GM12878 (cell line): ENCODE data around the gene SLC25A26. TPM values are rescaled to one million over a fixed set of nuclear protein-coding genes. Genes with fewer than 3 reads are reported as not detected.

ENCODE experiments used
- ATAC-seq: fragments of 200-7000 bp; cut with Tn5 transposase; 3 replicates; pipeline ENCODE4 v1.9.1; 2020; ENCODE audit warnings: mild to moderate bottlenecking, moderate library complexity
- BruUV-seq: library from RNA; stranded (reverse); fragments of 400-500 nt; replicated peaks from 2 replicates; lab custom pipeline; 2021; lab: Mats Ljungman, UMichigan
- CTCF ChIA-PET: fragments of 300-600 bp; sonication (Branson Sonifier 250); formaldehyde crosslinking; extraction: SDS; loops from one replicate; lab custom pipeline; 2021; ENCODE audit warnings: inconsistent platforms; lab: Yijun Ruan, JAX
- POLR2A ChIA-PET: fragments of 350-600 bp; formaldehyde crosslinking; extraction: SDS; loops from one replicate; lab custom pipeline; 2021; ENCODE audit warnings: inconsistent platforms; lab: Charles Lee
- RAD21 ChIA-PET: fragments of 300-600 bp; sonication (Branson Sonifier 250); formaldehyde crosslinking; loops from one replicate; lab custom pipeline; 2023; ENCODE audit warnings: antibody characterized with exemption; ENCODE audit not compliant: unreplicated experiment; lab: Charles Lee
- SMC1A ChIA-PET: fragments of 300-600 bp; sonication (Branson Sonifier 250); formaldehyde crosslinking; loops from one replicate; lab custom pipeline; 2023; ENCODE audit not compliant: unreplicated experiment, uncharacterized antibody; lab: Charles Lee
- DNase-seq: peaks from one replicate; pipeline ENCODE4 v3.0.0-alpha.2; 2011; ENCODE audit warnings: low read depth, low spot score
- FAIRE-seq: peaks from 3 replicates; lab custom pipeline; 2011; peaks lifted over from hg19 to GRCh38; lab: Jason Lieb, UNC
- H2AFZ ChIP-seq: 2 replicates; pipeline ENCODE4 v1.6.0; 2011; ENCODE audit warnings: low read depth, low read length, control low read depth; ENCODE audit not compliant: control insufficient read depth
- H3K27ac ChIP-seq: 2 replicates; pipeline ENCODE4 v1.5.1; 2011; ENCODE audit warnings: control low read depth; ENCODE audit not compliant: control insufficient read depth, insufficient read depth
- H3K27me3 ChIP-seq, 2 experiments: replicated peaks in 1 of 2; 2 replicates each; pipeline versions ENCODE4 v1.6.0 to v1.6.1; 2011; ENCODE audit warnings: low read length in 1 of 2; ENCODE audit not compliant: control insufficient read depth in 2 of 2, insufficient read depth in 2 of 2
- H3K36me3 ChIP-seq, 2 experiments: 2 replicates each; pipeline ENCODE4 v1.5.1; 2011; ENCODE audit warnings: low read length in 1 of 2; ENCODE audit not compliant: control insufficient read depth in 2 of 2, insufficient read depth in 2 of 2
- H3K4me1 ChIP-seq: 2 replicates; pipeline ENCODE4 v1.6.1; 2011; ENCODE audit warnings: mild to moderate bottlenecking, low read length, moderate library complexity, mixed read lengths; ENCODE audit not compliant: control insufficient read depth, insufficient read depth
- H3K4me2 ChIP-seq: 2 replicates; pipeline ENCODE4 v1.6.0; 2011; ENCODE audit warnings: control low read depth; ENCODE audit not compliant: control insufficient read depth, insufficient read depth
- H3K4me3 ChIP-seq: fragments of 200-600 bp; sonication (generic); 2 replicates; pipeline ENCODE4 v1.5.1; 2016
- H3K79me2 ChIP-seq: 2 replicates; pipeline ENCODE4 v1.6.0; 2011; ENCODE audit warnings: low read length; ENCODE audit not compliant: control insufficient read depth, insufficient read depth
- H3K9ac ChIP-seq: 2 replicates; pipeline ENCODE4 v1.8.0; 2011; ENCODE audit warnings: low read length, control low read depth, mixed read lengths; ENCODE audit not compliant: control insufficient read depth, insufficient read depth
- H3K9me3 ChIP-seq: replicated peaks from 3 replicates; pipeline ENCODE4 v1.5.1; 2011; ENCODE audit warnings: mild to moderate bottlenecking, low read length; ENCODE audit not compliant: control insufficient read depth, insufficient read depth
- H4K20me1 ChIP-seq: 2 replicates; pipeline ENCODE4 v1.6.0; 2011; ENCODE audit not compliant: control insufficient read depth, insufficient read depth
- CHD1 ChIP-seq: IDR thresholded peaks from 2 replicates; pipeline ENCODE4 v1.6.1; 2012; ENCODE audit warnings: low read depth, low read length, improper control_type of control experiment
- E2F4 ChIP-seq: IDR thresholded peaks from 2 replicates; pipeline ENCODE4 v1.6.1; 2012; ENCODE audit warnings: low read depth, low read length, improper control_type of control experiment
- FOXK2 ChIP-seq: fragments of 450-650 bp; IDR thresholded peaks from 2 replicates; pipeline ENCODE4 v1.6.1; 2017; ENCODE audit warnings: mild to moderate bottlenecking, moderate library complexity
- HDAC2 ChIP-seq: fragments of 200-600 bp; sonication (generic); IDR thresholded peaks from 2 replicates; pipeline ENCODE4 v1.6.1; 2017
- IRF3 ChIP-seq: fragments of 450-650 bp; IDR thresholded peaks from 2 replicates; pipeline ENCODE4 v1.6.1; 2014; ENCODE audit warnings: mild to moderate bottlenecking
- MEF2A ChIP-seq: IDR thresholded peaks from 2 replicates; pipeline ENCODE4 v1.6.1; 2011; ENCODE audit warnings: low read depth, mild to moderate bottlenecking, low read length, moderate library complexity; ENCODE audit not compliant: insufficient read depth
- MTA3 ChIP-seq: IDR thresholded peaks from 2 replicates; pipeline ENCODE4 v1.6.1; 2012; ENCODE audit warnings: low read length, inconsistent platforms, borderline replicate concordance
- NR2F1 ChIP-seq: fragments of 450-650 bp; conservative IDR thresholded peaks from 2 replicates; pipeline ENCODE4 v1.6.1; 2017; ENCODE audit warnings: mild to moderate bottlenecking
- PAX8 ChIP-seq: fragments of 450-650 bp; IDR thresholded peaks from 2 replicates; pipeline ENCODE4 v1.6.1; 2017; ENCODE audit warnings: mild to moderate bottlenecking, moderate library complexity
- POU2F2 ChIP-seq: IDR thresholded peaks from 3 replicates; pipeline ENCODE4 v1.6.1; 2011; ENCODE audit warnings: low read depth, mild to moderate bottlenecking, low read length, borderline replicate concordance
- SP1 ChIP-seq: IDR thresholded peaks from one replicate; pipeline ENCODE4 v1.6.1; 2011; ENCODE audit warnings: low read depth, low read length
- ZBED1 ChIP-seq: IDR thresholded peaks from 2 replicates; pipeline ENCODE4 v1.6.1; 2016; ENCODE audit warnings: borderline replicate concordance
- ZBTB4 ChIP-seq: fragments of 450-650 bp; formaldehyde crosslinking; IDR thresholded peaks from 2 replicates; pipeline ENCODE4 v1.4.0; 2022; ENCODE audit warnings: mild to moderate bottlenecking, moderate library complexity
- ZBTB40 ChIP-seq: fragments of 450-650 bp; IDR thresholded peaks from 2 replicates; pipeline ENCODE4 v1.6.1; 2016; ENCODE audit warnings: mild to moderate bottlenecking, moderate library complexity, borderline replicate concordance
- ZNF274 ChIP-seq: IDR thresholded peaks from one replicate; pipeline ENCODE4 v1.8.0; 2011; ENCODE audit not compliant: insufficient read length, insufficient read depth
- ZSCAN29 ChIP-seq: fragments of 450-650 bp; IDR thresholded peaks from 2 replicates; pipeline ENCODE4 v1.6.1; 2017; ENCODE audit warnings: mild to moderate bottlenecking, moderate library complexity
- ZZZ3 ChIP-seq: IDR thresholded peaks from 2 replicates; pipeline ENCODE4 v1.6.1; 2011; ENCODE audit warnings: low read depth; ENCODE audit not compliant: control insufficient read depth, insufficient read length
- WGBS: methylation state at CpG from one replicate; pipeline ENCODE4 v1.1.6; 2016; ENCODE audit warnings: low lambda C conversion rate; ENCODE audit not compliant: insufficient replicate concordance, insufficient coverage; ENCODE audit errors: missing lambda C conversion rate; 5-methylcytosine and 5-hydroxymethylcytosine counted together
- in situ Hi-C: fragments of 300-500 bp; cut with MboI; formaldehyde crosslinking; loops from 9 replicates; pipeline ENCODE4 v1.14.3; 2018; ENCODE audit warnings: mixed read lengths
- intact Hi-C: fragments of 100-400 bp; cut with micrococcal nuclease; formaldehyde crosslinking; loops from one replicate; pipeline ENCODE4 v1.14.2; 2022; ENCODE audit not compliant: unreplicated experiment
- polyA plus RNA-seq, 11 experiments: library from polyadenylated mRNA; depleted of rRNA in 4 of 11; unstranded in 6 of 11; stranded (reverse) in 5 of 11; fragments of >200 nt; fragmentation: Nextera tagmentation in 4 of 11; fragmentation: Illumina TruSeq in 1 of 11; extraction: Ambion mirVana in 4 of 11; extraction: Trizol in 1 of 11; gene quantifications; 1 replicate in 1 of 11; 2 replicates in 10 of 11; pipeline versions ENCODE4 v1.2.1 to v1.2.3, GENCODE V29; 2011 to 2016; ENCODE audit warnings: inconsistent platforms in 2 of 11, missing spikeins in 2 of 11, low read depth in 1 of 11
- total RNA-seq, 4 experiments: library from RNA; depleted of rRNA in 3 of 4; stranded (reverse); fragments of >200 nt in 3 of 4; fragmentation: Illumina TruSeq in 1 of 4; extraction: Trizol in 1 of 4; gene quantifications; 2 replicates each; pipeline versions ENCODE4 v1.2.1 to v1.2.3, GENCODE V29; 2013 to 2021

SLC25A26 gene
- total and polyA plus RNA-seq, 10 of the 15 experiments (the other 5 are each of a cell fraction or from before 2014, with no cell fraction given): 14.6 to 49.7 (median 24.9) TPM

- no peak for ATAC-seq
- 46% methylated on average over 2 of the region's 2 CpGs for WGBS
- no TSS peak for BruUV-seq
- Histone ChIP-seq H4K20me1 (no peaks in the 10 kb centered on the region), H3K27me3 (no peaks in the 10 kb centered on the region), H3K4me3 (no peak overlapping the region), H3K9me3 (no peaks in the 10 kb centered on the region), H3K27ac (no peak overlapping the region), H3K36me3 (no peaks in the 10 kb centered on the region; a peak in 2 of 4 replicates), H2AFZ (no peak overlapping the region), H3K9ac (no peak overlapping the region), H3K4me2 (no peak overlapping the region), H3K79me2 (no peaks in the 10 kb centered on the region), H3K4me1 (no peaks in the 10 kb centered on the region)
- ChIA-PET POLR2A (no interaction called here), RAD21 (interaction anchor here (1.9 kb wide), 1 partner anchor 566 kb away, joined by 7 read pairs; no protein-coding TSS in a partner anchor), CTCF (interaction anchor here (0.8 to 8.7 kb wide), 4 partner anchors 21 to 565 kb away, joined by 5 to 100 read pairs (median 44); no protein-coding TSS in a partner anchor), SMC1A (interaction anchor here (1.1 kb wide), 1 partner anchor 13 kb away, joined by 4 read pairs; no protein-coding TSS in a partner anchor)
- DNase-seq: no peak
- intact Hi-C loops: no loop called here
- no peak for FAIRE-seq
- in situ Hi-C loops: no loop called here
- TF ChIP-seq MEF2A: no peak
- TF ChIP-seq ZZZ3: no peak
- no peak for TF ChIP-seq PAX8
- TF ChIP-seq HDAC2: no peak
- TF ChIP-seq POU2F2: no peak
- TF ChIP-seq ZNF274: no peak
- no peak for TF ChIP-seq ZBTB40
- no peak for TF ChIP-seq IRF3
- no peak for TF ChIP-seq MTA3
- TF ChIP-seq ZBED1: no peak
- no peak for TF ChIP-seq ZBTB4
- TF ChIP-seq FOXK2: no peak
- TF ChIP-seq NR2F1: no peak
- no peak for TF ChIP-seq ZSCAN29
- no peak for TF ChIP-seq E2F4
- no peak for TF ChIP-seq CHD1
- no peak for TF ChIP-seq SP1
These were observed 36.0 kb downstream of the SLC25A26 start for GRCh38 chr3:66256806-66257205.
